WERI-Rb-1 (cell line): ENCODE results near the gene MYO10.

Experiments used
- DNase-seq: peaks from one replicate; pipeline ENCODE4 v3.0.0-alpha.2; 2020
- H3K27ac ChIP-seq: fragments of 250-450 bp; sonication (Bioruptor Pico); 2 replicates; pipeline ENCODE4 v1.5.1; 2020; ENCODE audit warnings: mild to moderate bottlenecking, moderate library complexity
- H3K27me3 ChIP-seq: fragments of 250-450 bp; sonication (Bioruptor Pico); 2 replicates; pipeline ENCODE4 v1.5.1; 2021; ENCODE audit warnings: mild to moderate bottlenecking, low read depth, moderate library complexity; ENCODE audit not compliant: insufficient read depth, severe bottlenecking
- H3K36me3 ChIP-seq: fragments of 250-450 bp; sonication (Bioruptor Pico); 2 replicates; pipeline ENCODE4 v1.5.1; 2020; ENCODE audit warnings: mild to moderate bottlenecking, moderate library complexity
- H3K4me3 ChIP-seq: 2 replicates; pipeline ENCODE4 v1.5.1; 2011; ENCODE audit warnings: low read depth, mild to moderate bottlenecking, control low read depth, low read length
- H3K9me3 ChIP-seq: fragments of 250-450 bp; sonication (Bioruptor Pico); 2 replicates; pipeline ENCODE4 v1.5.1; 2021; ENCODE audit warnings: mild to moderate bottlenecking, moderate library complexity; ENCODE audit not compliant: severe bottlenecking
- CTCF ChIP-seq: IDR thresholded peaks from 2 replicates; pipeline ENCODE4 v1.5.1; 2011; ENCODE audit warnings: low read depth, mild to moderate bottlenecking, control low read depth, inconsistent platforms, low read length

Gene MYO10

GRCh38 chr5:16932401-16932800, 3.7 kb downstream of the MYO10 start:
- Histone ChIP-seq H3K36me3 (peaks cover 6% of the 10 kb centered on the region), H3K27ac (no peak overlapping the region)
- TF ChIP-seq CTCF: no peak

GRCh38 chr5:16931334-16932110, 4.6 kb downstream of the MYO10 start:
- no peak for TF ChIP-seq CTCF
- Histone ChIP-seq H3K9me3 (no peaks in the 10 kb centered on the region), H3K36me3 (peaks cover 6% of the 10 kb centered on the region), H3K4me3 (no peak overlapping the region), H3K27ac (no peak overlapping the region), H3K27me3 (no peaks in the 10 kb centered on the region)
- peak; percentile 39 for DNase-seq

More at GRCh38 chr5:16932401-16932800, 3.7 kb downstream of the MYO10 start:
- no peaks in the 10 kb centered on the region for H3K9me3 ChIP-seq
- no peaks in the 10 kb centered on the region for H3K27me3 ChIP-seq
- no peak overlapping the region for H3K4me3 ChIP-seq
- DNase-seq: no peak

DNA sequence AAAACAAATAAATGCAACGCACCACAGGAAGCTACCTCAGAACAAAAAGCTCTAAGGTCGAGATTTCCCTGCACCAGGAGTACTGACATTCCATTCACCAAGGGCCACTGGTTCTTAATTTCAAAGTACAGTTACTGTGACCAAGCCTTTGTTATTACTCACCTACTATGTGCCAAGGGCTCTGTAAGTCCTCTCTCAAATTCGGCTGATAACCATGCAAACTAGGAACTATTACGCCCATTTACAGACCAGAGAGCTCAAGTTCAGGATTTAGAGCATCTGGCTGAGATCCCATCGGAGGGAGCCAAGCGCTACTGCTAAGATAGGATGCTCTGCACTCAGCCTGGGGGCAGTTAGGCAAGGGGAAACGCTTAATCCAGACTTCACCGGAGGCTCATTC, 5.6 kb downstream of the MYO10 start:
- Histone ChIP-seq H3K27me3 (no peaks in the 10 kb centered on the region), H3K27ac (no peak overlapping the region), H3K36me3 (peaks cover under 1% of the 10 kb centered on the region), H3K9me3 (no peaks in the 10 kb centered on the region), H3K4me3 (no peak overlapping the region)
- TF ChIP-seq CTCF: no peak
- no peak for DNase-seq

GRCh38 chr5:16929831-16930230, 6.3 kb downstream of the MYO10 start:
- DNase-seq: no peak
- no peaks in the 10 kb centered on the region; the same call in none of the 2 replicates for H3K36me3 ChIP-seq
- no peaks in the 10 kb centered on the region for H3K27me3 ChIP-seq
- no peaks in the 10 kb centered on the region for H3K9me3 ChIP-seq
- H3K27ac ChIP-seq: no peak overlapping the region
- no peak for TF ChIP-seq CTCF
- no peak overlapping the region for H3K4me3 ChIP-seq

GRCh38 chr5:16929347-16929746, 6.7 kb downstream of the MYO10 start:
- Histone ChIP-seq H3K4me3 (no peak overlapping the region), H3K27ac (no peak overlapping the region), H3K9me3 (no peaks in the 10 kb centered on the region), H3K36me3 (no peaks in the 10 kb centered on the region; the same call in none of the 2 replicates), H3K27me3 (no peaks in the 10 kb centered on the region)
- no peak for DNase-seq
- no peak for TF ChIP-seq CTCF

GRCh38 chr5:16927613-16928012, 8.5 kb downstream of the MYO10 start:
- no peak overlapping the region for H3K4me3 ChIP-seq
- DNase-seq: no peak
- no peaks in the 10 kb centered on the region for H3K27me3 ChIP-seq
- H3K9me3 ChIP-seq: no peaks in the 10 kb centered on the region
- no peak for TF ChIP-seq CTCF
- no peak overlapping the region for H3K27ac ChIP-seq
- no peaks in the 10 kb centered on the region; the same call in none of the 2 replicates for H3K36me3 ChIP-seq
